Measurements from ENCODE around the gene PPP2R5D.
"Not testable (repeated sequence)": the region's sequence is repeated elsewhere in the genome, so short reads cannot be mapped to it uniquely, and the experiment has no call there.

The PPP2R5D gene

DNA sequence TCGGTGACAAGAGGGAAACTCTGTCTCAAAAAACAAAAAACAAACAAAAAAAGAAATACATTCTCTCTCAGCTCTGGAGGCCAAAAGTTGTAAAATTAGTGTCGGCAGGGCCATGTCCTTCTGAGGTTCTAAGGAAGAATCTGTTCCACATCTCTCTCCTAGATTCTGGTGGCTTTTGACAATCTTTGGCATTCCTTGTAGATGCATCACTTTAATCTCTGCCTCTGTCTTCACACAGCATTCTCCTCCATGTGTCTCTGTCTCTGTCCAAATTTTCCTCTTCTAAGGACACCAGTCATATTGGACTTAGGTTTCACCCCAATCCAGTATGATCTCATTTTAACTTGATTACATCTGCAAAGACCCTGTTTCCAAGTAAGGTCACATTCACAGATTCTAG, 9.1 kb downstream of the PPP2R5D start:
- no peak for ATAC-seq (ENCODE audit: low read depth)
- Histone ChIP-seq H3K4me3 (ENCODE audit: severe bottlenecking) (no peak overlapping the region), H3K9me3 (ENCODE audit: severe bottlenecking) (no peaks in the 10 kb centered on the region), H3K36me3 (ENCODE audit: low read depth) (peaks cover 25% of the 10 kb centered on the region), H3K27me3 (ENCODE audit: insufficient read depth, poor library complexity, severe bottlenecking) (no peaks in the 10 kb centered on the region), H3K4me1 (ENCODE audit: insufficient read depth, poor library complexity, severe bottlenecking) (no peaks in the 10 kb centered on the region), H3K27ac (ENCODE audit: poor library complexity, severe bottlenecking) (no peak overlapping the region)
- no peak for TF ChIP-seq CTCF (IDR thresholded peaks at IDR 0.05; ENCODE audit: poor library complexity, severe bottlenecking)
- no peak for DNase-seq (ENCODE audit: low spot score)

DNA sequence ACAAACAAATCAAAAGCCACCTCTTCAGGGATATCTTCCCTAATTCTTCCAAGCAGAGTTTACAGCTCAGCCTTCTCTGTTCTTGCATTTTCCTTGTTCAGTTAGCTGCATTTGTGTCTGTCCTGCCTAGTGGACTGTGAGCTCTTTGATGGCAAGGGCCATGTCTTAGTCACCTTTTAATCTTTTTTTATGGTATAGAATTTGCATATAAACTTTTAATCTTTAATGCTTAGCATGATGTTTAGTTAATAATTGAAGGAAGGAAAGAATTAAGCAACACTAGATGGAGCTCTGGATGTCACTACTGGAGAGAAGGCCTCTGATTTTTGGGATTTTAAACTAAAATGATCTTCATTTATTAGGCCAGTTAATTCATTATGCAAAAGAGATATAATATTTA, 12.1 kb downstream of the PPP2R5D start:
- DNase-seq (ENCODE audit: low spot score): no peak
- peak; percentile 23 for TF ChIP-seq CTCF (IDR thresholded peaks at IDR 0.05; ENCODE audit: poor library complexity, severe bottlenecking)
- ATAC-seq (ENCODE audit: low read depth): no peak
- peaks cover 13% of the 10 kb centered on the region for H3K36me3 ChIP-seq (ENCODE audit: low read depth)
- no peaks in the 10 kb centered on the region for H3K4me1 ChIP-seq (ENCODE audit: insufficient read depth, poor library complexity, severe bottlenecking)
- no peak overlapping the region for H3K4me3 ChIP-seq (ENCODE audit: severe bottlenecking)
- no peaks in the 10 kb centered on the region for H3K9me3 ChIP-seq (ENCODE audit: severe bottlenecking)
- no peaks in the 10 kb centered on the region for H3K27me3 ChIP-seq (ENCODE audit: insufficient read depth, poor library complexity, severe bottlenecking)
- H3K27ac ChIP-seq (ENCODE audit: poor library complexity, severe bottlenecking): no peak overlapping the region

GRCh38 chr6:42998205-42998604, 13.8 kb downstream of the PPP2R5D start:
- peaks cover 11% of the 10 kb centered on the region; the same call in 1 of the 2 replicates for H3K36me3 ChIP-seq (ENCODE audit: low read depth)
- not testable (repeated sequence) for H3K9me3 ChIP-seq (ENCODE audit: severe bottlenecking); H3K27ac ChIP-seq (ENCODE audit: poor library complexity, severe bottlenecking); H3K4me1 ChIP-seq (ENCODE audit: insufficient read depth, poor library complexity, severe bottlenecking); ATAC-seq (ENCODE audit: low read depth); H3K27me3 ChIP-seq (ENCODE audit: insufficient read depth, poor library complexity, severe bottlenecking); H3K4me3 ChIP-seq (ENCODE audit: severe bottlenecking); DNase-seq (ENCODE audit: low spot score)

DNA sequence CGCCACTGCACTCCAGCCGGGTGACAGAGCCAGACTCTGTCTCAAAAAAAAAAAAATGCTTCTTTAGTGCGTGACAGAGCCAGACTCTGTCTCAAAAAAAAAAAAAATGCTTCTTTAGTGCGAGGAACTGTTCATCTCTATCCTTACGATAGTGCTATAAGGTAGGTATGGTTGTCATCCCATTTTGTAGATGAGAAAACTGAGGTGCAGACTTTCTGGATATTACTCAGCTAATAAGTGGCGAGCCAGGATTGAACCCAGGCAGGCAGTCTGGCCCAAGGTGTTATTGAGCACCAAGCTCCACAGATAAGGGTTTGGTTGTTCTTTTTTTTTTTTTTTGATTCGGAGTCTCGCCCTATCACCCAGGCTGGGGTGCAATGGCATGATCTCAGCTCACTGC, 17.5 kb downstream of the PPP2R5D start:
- TF ChIP-seq CTCF (IDR thresholded peaks at IDR 0.05; ENCODE audit: poor library complexity, severe bottlenecking): no peak
- no peaks in the 10 kb centered on the region for H3K27me3 ChIP-seq (ENCODE audit: insufficient read depth, poor library complexity, severe bottlenecking)
- ATAC-seq (ENCODE audit: low read depth): no peak

GRCh38 chr6:43005844-43006243, 21.5 kb downstream of the PPP2R5D start:
- no peak overlapping the region for H3K4me3 ChIP-seq (ENCODE audit: severe bottlenecking)
- peak; percentile 59; the same call in 2 of the 3 replicates for ATAC-seq (ENCODE audit: low read depth)

More for the DNA sequence above, 17.5 kb downstream of the PPP2R5D start:
- Histone ChIP-seq H3K36me3 (ENCODE audit: low read depth) (peaks cover 13% of the 10 kb centered on the region), H3K4me3 (ENCODE audit: severe bottlenecking) (no peak overlapping the region), H3K27ac (ENCODE audit: poor library complexity, severe bottlenecking) (no peak overlapping the region), H3K4me1 (ENCODE audit: insufficient read depth, poor library complexity, severe bottlenecking) (peaks cover 6% of the 10 kb centered on the region), H3K9me3 (ENCODE audit: severe bottlenecking) (no peaks in the 10 kb centered on the region)
- DNase-seq (ENCODE audit: low spot score): no peak

More at GRCh38 chr6:43005844-43006243, 21.5 kb downstream of the PPP2R5D start:
- H3K27ac ChIP-seq (ENCODE audit: poor library complexity, severe bottlenecking): peak overlapping the region; percentile 28
- H3K36me3 ChIP-seq (ENCODE audit: low read depth): peaks cover 38% of the 10 kb centered on the region
- peaks cover 6% of the 10 kb centered on the region for H3K4me1 ChIP-seq (ENCODE audit: insufficient read depth, poor library complexity, severe bottlenecking)
- no peaks in the 10 kb centered on the region for H3K9me3 ChIP-seq (ENCODE audit: severe bottlenecking)
- no peaks in the 10 kb centered on the region for H3K27me3 ChIP-seq (ENCODE audit: insufficient read depth, poor library complexity, severe bottlenecking)
- TF ChIP-seq CTCF (IDR thresholded peaks at IDR 0.05; ENCODE audit: poor library complexity, severe bottlenecking): no peak
- DNase-seq (ENCODE audit: low spot score): no peak
